Measurements from ENCODE around the gene GPA33. TPM values are rescaled to one million over a fixed set of nuclear protein-coding genes. Genes with fewer than 3 reads are reported as not detected.

GPA33 gene
- polyA plus RNA-seq, 1 donor (not counting 4 experiments of a cell fraction or from before 2014, with no cell fraction given) = not detected

GRCh38 chr1:167067904-167068303 is 22.3 kb downstream of the GPA33 start:
- H3K4me1 ChIP-seq (ENCODE audit: control insufficient read depth, extremely low read depth, insufficient read depth, low read length) = no peaks in the 10 kb centered on the region
- TF ChIP-seq, protein P1, sequence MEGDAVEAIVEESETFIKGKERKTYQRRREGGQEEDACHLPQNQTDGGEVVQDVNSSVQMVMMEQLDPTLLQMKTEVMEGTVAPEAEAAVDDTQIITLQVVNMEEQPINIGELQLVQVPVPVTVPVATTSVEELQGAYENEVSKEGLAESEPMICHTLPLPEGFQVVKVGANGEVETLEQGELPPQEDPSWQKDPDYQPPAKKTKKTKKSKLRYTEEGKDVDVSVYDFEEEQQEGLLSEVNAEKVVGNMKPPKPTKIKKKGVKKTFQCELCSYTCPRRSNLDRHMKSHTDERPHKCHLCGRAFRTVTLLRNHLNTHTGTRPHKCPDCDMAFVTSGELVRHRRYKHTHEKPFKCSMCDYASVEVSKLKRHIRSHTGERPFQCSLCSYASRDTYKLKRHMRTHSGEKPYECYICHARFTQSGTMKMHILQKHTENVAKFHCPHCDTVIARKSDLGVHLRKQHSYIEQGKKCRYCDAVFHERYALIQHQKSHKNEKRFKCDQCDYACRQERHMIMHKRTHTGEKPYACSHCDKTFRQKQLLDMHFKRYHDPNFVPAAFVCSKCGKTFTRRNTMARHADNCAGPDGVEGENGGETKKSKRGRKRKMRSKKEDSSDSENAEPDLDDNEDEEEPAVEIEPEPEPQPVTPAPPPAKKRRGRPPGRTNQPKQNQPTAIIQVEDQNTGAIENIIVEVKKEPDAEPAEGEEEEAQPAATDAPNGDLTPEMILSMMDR (optimal IDR thresholded peaks at IDR 0.05 in 1 of 3, IDR thresholded peaks at IDR 0.05 in 1 of 3, conservative IDR thresholded peaks at IDR 0.05 in 1 of 3; ENCODE audit: extremely low read depth in 1 of 3, insufficient read depth in 2 of 3, low read length in 3 of 3) = no peak
- no peak for TF ChIP-seq EZH2 (IDR thresholded peaks at IDR 0.05; ENCODE audit: low read length)
- FAIRE-seq = no peak
- no peak overlapping the region for H2AFZ ChIP-seq (ENCODE audit: control insufficient read depth, low read length)
- dilution Hi-C loops (cut with MboI; ENCODE audit: extremely low pct_ligation_motif_present, low sequenced_read_pairs) = loop anchor here (25.0 kb wide), 2 partner anchors 206 to 444 kb away; partner anchors contain the start of gene CD247
- H3K36me3 ChIP-seq (ENCODE audit: control insufficient read depth in 2 of 2, extremely low read depth in 1 of 2, insufficient read depth in 2 of 2, low read length in 2 of 2) = no peaks in the 10 kb centered on the region
- no peak overlapping the region for H3K9ac ChIP-seq (ENCODE audit: control insufficient read depth, extremely low read depth, insufficient read depth, low read length)
- H3K9me1 ChIP-seq (ENCODE audit: control insufficient read depth, extremely low read depth, insufficient read depth, low read length) = no peaks in the 10 kb centered on the region
- H3K4me2 ChIP-seq (ENCODE audit: control insufficient read depth, extremely low read depth, insufficient read depth, low read depth, low read length) = no peak overlapping the region
- no peak overlapping the region for H3K4me3 ChIP-seq (ENCODE audit: control insufficient read depth in 2 of 3, extremely low read depth in 1 of 3, insufficient read depth in 2 of 3, low read depth in 1 of 3, low read length in 3 of 3)
- DNase-seq (ENCODE audit: low read depth, low spot score) = no peak
- no peak overlapping the region for H3K27ac ChIP-seq (ENCODE audit: control insufficient read depth, insufficient read depth, low read length)
- no peaks in the 10 kb centered on the region for H4K20me1 ChIP-seq (ENCODE audit: control insufficient read depth, extremely low read depth, insufficient read depth, low read length)
- no peaks in the 10 kb centered on the region for H3K79me2 ChIP-seq (ENCODE audit: control insufficient read depth, insufficient read depth, low read length)
- no peaks in the 10 kb centered on the region for H3K27me3 ChIP-seq (ENCODE audit: control insufficient read depth, extremely low read depth, insufficient read depth, low read length)
- H3K9me3 ChIP-seq (ENCODE audit: control insufficient read depth, low read depth, low read length) = no peaks in the 10 kb centered on the region

- Histone ChIP-seq H3K9ac (ENCODE audit: control insufficient read depth, extremely low read depth, insufficient read depth, low read length) (peak overlapping the region; percentile 34), H3K36me3 (ENCODE audit: control insufficient read depth in 2 of 2, extremely low read depth in 1 of 2, insufficient read depth in 2 of 2, low read length in 2 of 2) (no peaks in the 10 kb centered on the region), H3K4me1 (ENCODE audit: control insufficient read depth, extremely low read depth, insufficient read depth, low read length) (no peaks in the 10 kb centered on the region), H3K9me1 (ENCODE audit: control insufficient read depth, extremely low read depth, insufficient read depth, low read length) (no peaks in the 10 kb centered on the region), H3K27me3 (ENCODE audit: control insufficient read depth, extremely low read depth, insufficient read depth, low read length) (no peaks in the 10 kb centered on the region), H3K4me3 (ENCODE audit: control insufficient read depth in 2 of 3, extremely low read depth in 1 of 3, insufficient read depth in 2 of 3, low read depth in 1 of 3, low read length in 3 of 3) (peak overlapping the region in 2 of 3 experiments; percentile 40 to 50), H2AFZ (ENCODE audit: control insufficient read depth, low read length) (peak overlapping the region; percentile 76), H3K79me2 (ENCODE audit: control insufficient read depth, insufficient read depth, low read length) (no peaks in the 10 kb centered on the region), H3K4me2 (ENCODE audit: control insufficient read depth, extremely low read depth, insufficient read depth, low read depth, low read length) (peak overlapping the region; percentile 73), H3K9me3 (ENCODE audit: control insufficient read depth, low read depth, low read length) (no peaks in the 10 kb centered on the region), H4K20me1 (ENCODE audit: control insufficient read depth, extremely low read depth, insufficient read depth, low read length) (no peaks in the 10 kb centered on the region), H3K27ac (ENCODE audit: control insufficient read depth, insufficient read depth, low read length) (no peak overlapping the region)
- dilution Hi-C loops (cut with MboI; ENCODE audit: extremely low pct_ligation_motif_present, low sequenced_read_pairs) = loop anchor here (25.0 kb wide), 2 partner anchors 204 to 446 kb away; partner anchors contain the start of gene CD247
- FAIRE-seq (no peak), DNase-seq (ENCODE audit: low read depth, low spot score) (no peak)
- TF ChIP-seq, protein P1 (optimal IDR thresholded peaks at IDR 0.05 in 1 of 3, IDR thresholded peaks at IDR 0.05 in 1 of 3, conservative IDR thresholded peaks at IDR 0.05 in 1 of 3; ENCODE audit: extremely low read depth in 1 of 3, insufficient read depth in 2 of 3, low read length in 3 of 3) = peak; percentile 85 to 97 (median 87)
- no peak for TF ChIP-seq EZH2 (IDR thresholded peaks at IDR 0.05; ENCODE audit: low read length)
These were observed 23.6 kb downstream of the GPA33 start for GRCh38 chr1:167066333-167067122.

Data from keratinocyte (primary cell).